Occipital lobe (tissue), 2 donors: ENCODE data around the gene BDKRB1. TPM values are rescaled to one million over a fixed set of nuclear protein-coding genes. Genes with fewer than 3 reads are reported as not detected.
A peak's percentile ranks its signal among the peaks of the same experiment; 100 is the strongest.
"Not testable (repeated sequence)": the region's sequence is repeated elsewhere in the genome, so short reads cannot be mapped to it uniquely, and the experiment has no call there.

Source experiments
- DNase-seq: peaks from one replicate; lab custom pipeline; 2025; lab: John Stamatoyannopoulos, UW
- total RNA-seq: library from RNA; depleted of rRNA; stranded (reverse); fragments of >200 nt; gene quantifications from one replicate; pipeline ENCODE4 v1.2.3, GENCODE V29; 2014

The BDKRB1 gene
- total RNA-seq, 1 donor from 2014 or later, result not detected

GRCh38 chr14:96233661-96234060 is 22.3 kb upstream of the BDKRB1 start:
- DNase-seq, result no peak

- no peak for DNase-seq
Observed at GRCh38 chr14:96235426-96235825, 20.6 kb upstream of the BDKRB1 start.

- DNase-seq, result no peak
Observed at GRCh38 chr14:96237641-96238040, 18.4 kb upstream of the BDKRB1 start.

- DNase-seq, result no peak
Observed at GRCh38 chr14:96238676-96239265, 17.2 kb upstream of the BDKRB1 start.

GRCh38 chr14:96239711-96240141 is 16.3 kb upstream of the BDKRB1 start:
- no peak for DNase-seq

- no peak for DNase-seq
Observed at GRCh38 chr14:96240641-96241040, 15.4 kb upstream of the BDKRB1 start.

- no peak for DNase-seq
Observed at GRCh38 chr14:96242126-96242525, 13.9 kb upstream of the BDKRB1 start.

- DNase-seq, result peak; percentile 4
Observed at GRCh38 chr14:96243785-96244184, 12.2 kb upstream of the BDKRB1 start.

GRCh38 chr14:96245074-96245473 is 10.9 kb upstream of the BDKRB1 start:
- not testable (repeated sequence) for DNase-seq

- no peak for DNase-seq
Observed at GRCh38 chr14:96245710-96246538, 10.1 kb upstream of the BDKRB1 start.

- DNase-seq, result no peak
Observed at GRCh38 chr14:96246539-96246847, 9.5 kb upstream of the BDKRB1 start.

- DNase-seq, result no peak
Observed at GRCh38 chr14:96247031-96247430, 9.0 kb upstream of the BDKRB1 start.

GRCh38 chr14:96249029-96249428 is 7.0 kb upstream of the BDKRB1 start:
- no peak for DNase-seq

GRCh38 chr14:96250485-96250884 is 5.5 kb upstream of the BDKRB1 start:
- DNase-seq, result no peak

GRCh38 chr14:96251656-96252155 is 4.3 kb upstream of the BDKRB1 start:
- no peak for DNase-seq

- no peak for DNase-seq
Observed at GRCh38 chr14:96252323-96252998, 3.5 kb upstream of the BDKRB1 start.

GRCh38 chr14:96252999-96253539 is 2.9 kb upstream of the BDKRB1 start:
- DNase-seq, result no peak

- no peak for DNase-seq
Observed at GRCh38 chr14:96254687-96255086, 1.3 kb upstream of the BDKRB1 start.

- no peak for DNase-seq
Observed at GRCh38 chr14:96256407-96256806, 397 bp downstream of the BDKRB1 start.

- no peak for DNase-seq
Observed at GRCh38 chr14:96257056-96257455, 1.0 kb downstream of the BDKRB1 start.

GRCh38 chr14:96257900-96258299 is 1.9 kb downstream of the BDKRB1 start:
- DNase-seq, result no peak

- no peak for DNase-seq
Observed at GRCh38 chr14:96260341-96260821, 4.4 kb downstream of the BDKRB1 start.
